Measurements from ENCODE around the gene NRP2.

The NRP2 gene, protein sequence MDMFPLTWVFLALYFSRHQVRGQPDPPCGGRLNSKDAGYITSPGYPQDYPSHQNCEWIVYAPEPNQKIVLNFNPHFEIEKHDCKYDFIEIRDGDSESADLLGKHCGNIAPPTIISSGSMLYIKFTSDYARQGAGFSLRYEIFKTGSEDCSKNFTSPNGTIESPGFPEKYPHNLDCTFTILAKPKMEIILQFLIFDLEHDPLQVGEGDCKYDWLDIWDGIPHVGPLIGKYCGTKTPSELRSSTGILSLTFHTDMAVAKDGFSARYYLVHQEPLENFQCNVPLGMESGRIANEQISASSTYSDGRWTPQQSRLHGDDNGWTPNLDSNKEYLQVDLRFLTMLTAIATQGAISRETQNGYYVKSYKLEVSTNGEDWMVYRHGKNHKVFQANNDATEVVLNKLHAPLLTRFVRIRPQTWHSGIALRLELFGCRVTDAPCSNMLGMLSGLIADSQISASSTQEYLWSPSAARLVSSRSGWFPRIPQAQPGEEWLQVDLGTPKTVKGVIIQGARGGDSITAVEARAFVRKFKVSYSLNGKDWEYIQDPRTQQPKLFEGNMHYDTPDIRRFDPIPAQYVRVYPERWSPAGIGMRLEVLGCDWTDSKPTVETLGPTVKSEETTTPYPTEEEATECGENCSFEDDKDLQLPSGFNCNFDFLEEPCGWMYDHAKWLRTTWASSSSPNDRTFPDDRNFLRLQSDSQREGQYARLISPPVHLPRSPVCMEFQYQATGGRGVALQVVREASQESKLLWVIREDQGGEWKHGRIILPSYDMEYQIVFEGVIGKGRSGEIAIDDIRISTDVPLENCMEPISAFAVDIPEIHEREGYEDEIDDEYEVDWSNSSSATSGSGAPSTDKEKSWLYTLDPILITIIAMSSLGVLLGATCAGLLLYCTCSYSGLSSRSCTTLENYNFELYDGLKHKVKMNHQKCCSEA

DNA sequence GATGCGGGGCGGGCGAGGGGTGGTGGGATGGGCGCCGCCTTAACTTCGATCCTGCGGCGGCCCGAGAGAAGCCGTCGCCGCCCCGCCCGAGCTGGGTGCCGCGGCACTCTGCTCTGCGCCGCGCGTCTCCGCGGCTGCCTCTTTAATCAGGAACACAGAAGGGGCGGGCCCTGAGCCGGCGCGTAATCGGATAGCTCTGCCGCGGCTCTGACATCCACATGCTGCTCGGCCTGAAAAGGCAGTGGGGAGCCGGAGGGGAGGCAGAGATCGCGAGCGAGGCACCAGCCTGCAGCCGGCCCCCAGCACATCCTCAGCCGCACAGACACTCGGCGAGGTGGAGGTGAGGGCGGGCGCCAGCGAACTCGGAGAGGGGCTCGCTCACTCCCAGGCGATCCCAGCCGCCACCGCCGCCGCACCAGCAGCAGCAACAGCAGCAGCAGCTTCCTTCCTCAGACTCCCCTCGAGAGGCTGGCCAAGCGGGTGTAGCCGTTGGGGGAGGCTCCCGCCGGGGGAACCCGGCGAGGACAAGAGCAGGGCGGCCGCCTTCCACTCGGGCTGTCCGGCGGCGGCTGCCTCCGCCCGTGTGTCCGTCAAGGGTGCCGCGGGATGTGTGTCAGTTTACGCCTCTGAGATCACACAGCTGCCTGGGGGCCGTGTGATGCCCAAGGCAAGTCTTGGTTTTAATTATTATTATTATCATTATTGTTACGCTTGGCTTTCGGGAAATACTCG, at the start of gene NRP2:
NRP2 (plus strand) TSS at position 263 of the 732 bp plus-strand sequence. CDS start 790 bp downstream, outside the sequence.
- DNase-seq (ENCODE audit: extremely low spot score, insufficient read length, low read depth): peak; percentile 35
- FAIRE-seq: peak; percentile 65

DNA sequence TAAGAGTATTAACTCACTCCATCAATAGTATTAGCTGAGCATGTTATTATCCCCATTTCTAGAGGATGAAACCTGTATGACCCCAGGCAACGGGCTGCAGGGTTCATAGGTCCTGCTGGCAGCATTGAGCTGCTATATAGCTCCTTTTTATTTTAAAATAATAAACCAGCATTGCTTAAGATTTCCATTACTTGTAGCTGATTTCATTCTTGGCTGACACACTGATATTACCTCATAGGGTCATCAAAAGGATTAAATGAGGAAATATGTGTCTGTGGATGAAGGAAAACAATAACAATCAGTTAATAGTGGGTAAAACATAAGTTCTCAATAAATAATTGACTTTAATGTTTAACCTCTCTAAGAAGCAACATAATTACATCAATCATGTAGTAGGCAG, 48.3 kb upstream of the NRP2 start:
- no peak for DNase-seq (ENCODE audit: extremely low spot score, insufficient read length, low read depth)
- FAIRE-seq: no peak

DNA sequence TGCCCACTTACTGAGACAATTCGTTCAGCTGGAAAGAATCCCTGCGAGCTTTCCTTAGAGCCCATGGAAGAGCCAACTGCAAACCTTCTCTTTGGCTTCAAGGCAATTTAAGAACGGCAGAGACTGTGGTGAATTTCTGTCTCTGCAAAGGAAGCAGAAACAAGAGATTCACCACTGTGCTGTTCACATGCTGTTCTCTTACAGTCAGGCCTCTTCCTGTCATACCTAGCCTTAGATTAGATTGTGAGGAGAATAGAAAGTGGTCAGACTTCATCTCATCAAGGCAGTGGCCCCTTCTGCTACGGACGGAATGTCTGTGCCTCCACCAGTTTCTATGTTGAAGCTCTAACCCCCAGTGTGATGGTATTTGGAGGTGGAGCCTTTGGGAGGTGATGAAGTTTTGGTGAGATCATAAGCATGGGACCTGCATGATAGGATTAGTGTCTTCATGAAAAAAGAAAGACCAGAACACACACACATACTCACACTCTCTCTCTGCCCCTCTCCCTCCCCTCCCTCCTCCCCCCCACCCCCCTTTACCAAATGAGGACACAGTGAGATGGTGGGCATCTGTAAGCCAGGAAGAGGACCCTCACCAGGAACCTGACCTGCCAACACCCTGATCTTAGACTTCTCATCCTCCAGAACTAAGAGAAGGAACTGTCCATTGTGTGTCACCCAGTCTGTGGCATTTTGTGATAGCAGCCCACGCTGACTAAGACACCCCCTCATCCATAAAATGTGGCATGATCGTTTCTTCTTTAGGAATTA, 45.6 kb upstream of the NRP2 start:
- DNase-seq (ENCODE audit: extremely low spot score, insufficient read length, low read depth): no peak
- no peak for FAIRE-seq

DNA sequence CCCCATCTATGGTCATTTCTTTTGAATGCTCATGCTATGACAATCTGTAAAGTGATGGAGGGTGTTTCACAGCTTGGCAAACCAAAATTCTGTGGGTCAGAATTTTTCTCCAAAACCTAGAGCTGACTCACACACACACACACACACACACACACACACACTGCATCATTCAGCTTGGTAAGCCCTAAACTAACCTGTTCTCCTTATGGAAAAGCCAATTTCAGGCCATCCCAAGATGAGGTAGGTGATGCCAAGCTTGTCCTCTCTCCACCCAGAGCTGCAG, 45.0 kb upstream of the NRP2 start:
- DNase-seq (ENCODE audit: extremely low spot score, insufficient read length, low read depth): no peak
- no peak for FAIRE-seq

DNA sequence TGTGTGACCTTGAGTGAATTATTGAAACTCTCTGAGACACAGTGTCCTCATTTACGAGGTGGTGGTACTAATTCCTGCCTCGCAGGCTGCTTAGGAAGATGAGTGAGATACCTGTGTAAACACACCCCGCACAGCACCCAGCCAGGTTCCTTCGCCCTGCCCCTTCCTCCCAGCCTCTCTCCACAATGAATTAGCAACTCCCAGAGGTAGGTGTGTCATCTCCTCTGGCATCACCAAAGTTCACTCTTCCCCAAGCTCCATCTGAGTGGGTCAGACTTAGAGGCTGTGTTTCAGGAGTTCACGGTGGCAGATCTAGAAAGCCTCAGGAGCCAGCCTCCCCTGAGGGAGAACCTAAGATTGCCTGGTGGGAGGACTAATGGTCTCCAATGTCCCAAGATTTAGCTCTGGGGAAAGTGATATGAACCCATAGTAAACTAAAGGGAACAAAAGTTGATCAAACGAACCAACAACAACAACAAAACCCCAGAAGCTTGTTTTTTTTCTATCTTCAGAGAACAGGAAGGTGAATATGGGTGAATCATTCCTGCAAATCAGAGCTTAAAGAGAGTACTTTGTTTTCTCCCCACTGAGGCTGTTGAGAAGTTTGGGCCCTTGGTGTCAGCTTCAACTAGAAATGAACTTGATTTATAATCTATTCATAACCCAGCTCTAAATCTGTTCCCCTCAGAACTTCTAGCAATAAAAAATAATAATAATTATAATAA, 44.4 kb upstream of the NRP2 start:
- FAIRE-seq: no peak

DNA sequence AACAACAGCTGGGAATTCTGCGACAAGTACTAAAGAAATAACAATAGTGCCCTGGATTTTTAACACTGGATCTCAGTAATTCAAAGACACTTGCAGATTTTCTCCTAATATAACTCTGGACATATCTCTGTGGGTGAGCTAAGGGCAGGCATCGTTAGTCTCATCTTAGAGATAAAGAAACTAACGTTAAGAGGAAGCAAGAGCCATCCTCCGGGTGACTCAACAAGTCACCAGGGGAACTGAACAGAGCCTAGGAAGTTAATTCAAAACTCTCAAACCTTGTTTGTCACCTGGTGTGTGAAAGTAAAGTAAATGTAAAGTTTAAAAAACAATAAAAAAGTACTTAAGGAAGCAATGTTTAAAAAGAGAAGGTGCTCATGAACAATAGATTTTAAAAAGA, 41.6 kb upstream of the NRP2 start:
- DNase-seq (ENCODE audit: extremely low spot score, insufficient read length, low read depth) (no peak), FAIRE-seq (no peak)

More for the DNA sequence above, 44.4 kb upstream of the NRP2 start:
- DNase-seq (ENCODE audit: extremely low spot score, insufficient read length, low read depth): no peak

DNA sequence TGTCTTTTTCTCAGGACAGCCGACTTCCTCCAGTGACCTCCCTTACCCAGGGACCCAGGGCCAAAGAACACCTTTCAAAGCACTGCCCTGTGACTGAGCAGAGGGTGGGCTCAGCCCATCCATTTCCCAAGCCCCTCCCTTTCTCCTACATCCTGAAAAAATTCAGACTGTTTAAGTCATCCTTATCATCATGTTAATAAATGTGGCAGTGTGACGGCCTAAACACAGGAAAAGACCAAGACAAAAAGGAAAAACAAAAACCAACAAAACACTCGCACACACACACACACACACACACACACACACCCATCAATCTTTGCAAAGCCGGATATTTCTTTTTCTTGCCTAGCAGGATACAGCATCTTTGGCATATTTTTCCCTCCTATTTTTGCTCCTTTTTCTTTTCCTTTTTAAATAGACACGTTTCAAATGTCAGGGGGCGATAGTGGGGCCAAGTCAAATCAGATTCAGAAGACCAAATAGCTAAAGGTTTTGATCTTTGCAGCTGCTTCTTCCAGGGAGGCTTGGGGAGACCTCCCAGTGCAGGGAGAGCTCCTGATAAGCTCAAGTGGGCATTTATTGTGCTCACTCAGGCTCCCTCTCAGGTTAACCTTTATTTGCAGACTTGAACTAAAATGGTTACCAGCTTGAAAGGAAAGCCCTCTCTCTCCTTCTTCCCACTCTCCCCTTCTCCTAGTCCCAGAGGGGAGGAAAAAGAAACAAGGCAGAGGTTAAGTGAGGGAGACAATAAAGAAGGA, 39.5 kb upstream of the NRP2 start:
- DNase-seq (ENCODE audit: extremely low spot score, insufficient read length, low read depth) (no peak), FAIRE-seq (no peak)

DNA sequence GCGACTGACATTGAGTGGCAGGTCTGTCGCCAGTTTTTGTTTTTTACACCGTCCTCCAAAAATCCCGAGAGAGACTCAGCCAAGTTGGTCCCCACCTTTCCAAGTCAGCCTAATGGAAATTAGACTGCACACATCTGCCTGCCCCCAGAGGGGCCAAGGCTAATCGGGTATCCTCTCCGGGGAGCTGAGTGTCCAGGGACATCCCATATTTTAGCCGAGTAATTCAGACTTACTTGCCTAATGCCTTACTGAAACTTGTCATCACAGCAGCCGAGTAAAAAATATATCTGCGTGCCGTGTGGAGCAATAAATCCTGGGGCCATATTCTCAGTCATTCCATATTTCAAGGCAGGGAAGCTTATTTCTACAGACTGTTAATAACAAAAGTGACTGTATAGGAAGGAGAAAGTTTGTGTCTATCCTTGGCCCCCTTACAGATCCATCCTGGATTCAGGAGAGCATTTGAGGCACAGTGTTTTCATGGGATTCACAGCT, 38.9 kb upstream of the NRP2 start:
- DNase-seq (ENCODE audit: extremely low spot score, insufficient read length, low read depth): no peak
- no peak for FAIRE-seq

DNA sequence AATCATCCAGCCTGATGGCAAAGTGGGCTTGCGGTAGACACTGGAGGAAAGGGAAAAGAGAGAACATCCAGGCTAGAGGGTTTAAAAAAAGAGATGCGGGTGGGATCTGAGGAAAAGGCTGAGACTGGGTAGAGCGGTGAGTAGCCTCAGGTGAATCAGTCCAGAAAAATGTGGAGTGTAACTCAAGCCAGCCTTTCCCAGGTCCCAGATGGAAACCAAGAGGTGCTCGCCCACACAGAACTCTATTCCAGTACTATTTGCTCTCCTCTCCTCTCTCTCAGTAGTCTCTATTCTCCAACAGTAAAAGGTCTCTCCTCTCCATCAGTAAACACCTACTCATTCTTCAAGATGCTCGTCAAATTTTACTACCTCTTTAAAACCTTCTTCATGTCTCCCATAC, 38.3 kb upstream of the NRP2 start:
- DNase-seq (ENCODE audit: extremely low spot score, insufficient read length, low read depth): no peak

DNA sequence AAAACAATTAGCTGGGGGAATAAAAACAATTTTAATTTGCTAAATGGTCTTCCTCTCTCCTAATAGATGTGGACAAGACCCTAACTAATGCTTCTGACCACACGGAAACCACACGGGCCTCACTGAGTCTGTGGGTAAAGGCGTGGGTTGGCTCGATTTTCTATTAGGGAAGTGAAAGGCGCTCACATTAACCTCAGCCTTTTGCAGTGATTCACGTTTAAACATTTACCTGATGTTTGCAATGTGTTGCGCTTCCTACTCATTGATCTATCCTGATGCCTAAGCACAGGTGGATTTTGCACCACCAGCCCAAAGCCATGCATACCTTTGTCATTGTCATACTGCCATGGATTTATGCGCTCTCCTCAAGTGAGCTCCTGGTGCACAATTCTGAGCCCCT, 35.6 kb upstream of the NRP2 start:
- peak; percentile 23 for DNase-seq (ENCODE audit: extremely low spot score, insufficient read length, low read depth)
- FAIRE-seq: peak; percentile 89

More for the DNA sequence above, 38.3 kb upstream of the NRP2 start:
- FAIRE-seq: no peak

DNA sequence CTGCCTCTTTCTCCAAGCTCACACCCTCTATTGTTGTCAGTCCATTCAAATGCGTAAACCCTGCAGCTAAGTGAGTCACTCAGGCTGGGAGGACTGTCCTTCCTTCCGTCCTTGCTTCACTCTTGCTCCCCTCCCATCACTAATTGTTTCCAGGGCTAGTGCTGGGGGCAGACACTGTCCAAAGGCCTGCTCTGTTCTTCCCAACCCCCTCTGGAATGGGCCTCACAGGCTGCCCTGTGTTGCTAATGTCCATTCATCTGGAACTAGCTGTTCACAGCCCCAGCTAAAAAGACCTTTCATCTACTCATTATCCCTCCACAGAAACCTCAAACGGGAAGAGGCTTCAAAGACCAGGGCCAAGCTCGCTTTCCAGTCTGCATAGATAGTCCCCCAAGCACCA, 31.9 kb upstream of the NRP2 start:
- FAIRE-seq (no peak), DNase-seq (ENCODE audit: extremely low spot score, insufficient read length, low read depth) (no peak)

DNA sequence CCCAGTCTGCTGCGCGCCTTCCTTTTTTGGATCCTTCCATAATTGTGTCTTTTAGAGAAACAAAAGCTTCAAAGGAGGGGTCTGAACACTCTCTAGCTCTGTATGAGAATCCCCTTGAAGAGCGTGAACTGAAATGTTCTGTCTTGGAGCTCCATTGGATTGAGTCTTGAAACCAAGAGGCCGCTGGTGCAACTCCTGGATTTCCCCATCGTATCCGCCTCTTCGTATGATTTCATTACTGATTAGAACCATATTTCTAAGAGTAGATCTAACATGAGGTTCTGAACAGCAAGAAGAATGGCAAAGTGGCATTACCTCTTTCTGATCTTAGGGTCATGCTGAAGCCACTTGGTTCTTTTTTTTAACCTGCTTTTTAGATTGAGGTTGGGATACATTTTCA, 31.4 kb upstream of the NRP2 start:
- no peak for FAIRE-seq

DNA sequence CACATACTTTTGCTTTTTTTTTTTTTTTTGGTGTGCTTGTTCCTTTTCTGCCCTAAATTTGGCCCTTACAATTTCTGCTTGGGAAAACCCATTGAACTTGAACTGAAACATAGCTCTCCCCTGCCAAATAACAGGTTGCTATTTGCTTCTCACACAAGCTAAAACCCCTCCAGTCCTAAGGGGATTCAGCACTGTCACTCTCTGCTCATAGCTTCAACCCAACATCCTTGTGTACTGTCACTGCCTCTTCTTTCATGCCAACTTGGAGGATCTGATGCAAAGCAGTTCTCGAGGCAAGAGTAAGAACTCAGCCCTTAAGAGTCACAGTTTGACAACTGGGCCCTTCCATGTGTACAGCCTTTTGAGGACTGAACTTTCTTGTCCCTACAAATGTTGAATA, 30.6 kb upstream of the NRP2 start:
- no peak for FAIRE-seq
- no peak for DNase-seq (ENCODE audit: extremely low spot score, insufficient read length, low read depth)

More for the DNA sequence above, 31.4 kb upstream of the NRP2 start:
- no peak for DNase-seq (ENCODE audit: extremely low spot score, insufficient read length, low read depth)

DNA sequence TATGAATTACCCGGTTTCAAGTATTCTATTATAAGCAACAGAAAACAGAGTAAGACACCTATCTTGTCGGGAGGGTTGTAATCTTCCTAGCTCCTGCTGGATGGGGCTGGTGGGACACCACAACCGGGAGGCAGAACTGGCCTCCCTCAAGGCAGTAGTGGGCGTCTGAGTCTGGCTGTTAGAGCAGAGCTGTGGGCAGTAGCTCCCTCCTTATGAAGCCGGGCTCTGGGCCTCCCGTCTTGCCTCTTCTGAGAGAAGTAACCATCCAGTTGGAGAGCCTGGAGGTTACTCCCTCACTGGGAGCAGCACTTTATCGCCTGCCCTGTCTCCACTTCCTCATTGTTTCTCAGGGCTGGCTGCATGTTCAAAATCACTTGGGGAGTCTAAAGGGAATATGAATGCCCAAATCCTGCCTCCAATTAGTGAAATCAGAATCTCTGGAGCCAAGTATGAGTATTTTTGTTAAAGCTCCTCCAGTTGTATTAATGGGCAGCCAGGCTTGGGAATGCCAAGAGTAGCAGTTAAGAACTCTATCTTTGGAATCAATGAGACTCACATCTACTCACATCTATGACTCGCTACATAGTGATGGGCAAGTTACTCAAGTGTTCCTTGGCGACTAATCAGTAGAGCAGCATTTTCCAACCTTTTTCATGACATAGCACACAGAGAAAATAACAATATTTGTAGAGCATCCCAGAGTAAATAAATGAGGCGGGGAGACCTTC, 27.3 kb upstream of the NRP2 start:
- DNase-seq (ENCODE audit: extremely low spot score, insufficient read length, low read depth): no peak
- FAIRE-seq: no peak

DNA sequence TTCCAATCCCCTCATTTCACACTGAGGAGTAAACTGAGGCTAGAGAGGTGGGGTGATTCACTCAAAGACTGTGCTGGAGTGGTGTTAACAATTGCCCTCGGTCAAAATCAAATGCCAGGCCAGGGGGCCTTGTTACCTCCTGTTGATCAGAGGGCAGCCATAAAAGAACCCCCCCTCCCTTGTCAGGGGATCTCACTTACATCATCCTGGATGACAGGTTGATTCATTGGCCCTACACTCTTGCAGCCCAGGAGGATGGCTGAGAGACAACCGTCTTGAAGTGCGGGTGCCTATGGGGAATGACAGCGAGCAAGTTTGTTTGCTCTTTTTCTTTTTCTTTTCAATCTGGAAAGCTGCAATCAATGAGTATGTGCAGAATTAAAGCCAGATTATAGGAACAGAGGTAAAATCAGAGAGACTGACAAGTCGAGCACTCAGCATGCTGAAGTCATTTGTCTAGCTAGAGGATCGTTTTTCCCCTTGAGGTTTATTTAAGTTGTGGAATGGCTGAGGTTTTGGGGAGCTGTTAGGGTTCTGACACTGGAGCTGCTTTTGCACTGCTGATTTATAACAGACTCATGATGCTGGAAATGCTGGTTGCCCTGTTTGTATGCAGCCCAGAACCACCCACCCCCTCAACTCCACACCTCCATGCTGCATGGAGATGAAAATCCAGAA, 26.4 kb upstream of the NRP2 start:
- no peak for FAIRE-seq

DNA sequence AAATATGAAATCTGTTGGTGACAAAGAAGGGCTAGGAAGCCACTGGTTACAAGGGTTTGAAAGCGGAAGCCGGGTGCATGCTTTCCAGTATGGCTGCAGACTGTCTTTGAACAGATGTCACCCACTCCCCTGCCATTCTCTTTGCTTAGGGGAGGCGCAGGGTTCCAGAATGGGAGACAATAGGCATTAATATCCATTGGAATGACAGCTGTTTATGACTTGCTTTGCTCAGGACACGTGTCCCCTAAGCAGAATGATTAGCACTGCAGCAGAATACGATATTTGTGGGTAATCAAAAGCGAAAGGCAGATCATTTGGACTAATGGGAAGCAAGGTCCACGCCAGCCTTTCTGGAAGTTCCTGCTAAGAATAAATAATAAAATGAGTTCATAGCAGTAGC, 25.8 kb upstream of the NRP2 start:
- DNase-seq (ENCODE audit: extremely low spot score, insufficient read length, low read depth) (no peak), FAIRE-seq (no peak)

More for the DNA sequence above, 26.4 kb upstream of the NRP2 start:
- no peak for DNase-seq (ENCODE audit: extremely low spot score, insufficient read length, low read depth)

DNA sequence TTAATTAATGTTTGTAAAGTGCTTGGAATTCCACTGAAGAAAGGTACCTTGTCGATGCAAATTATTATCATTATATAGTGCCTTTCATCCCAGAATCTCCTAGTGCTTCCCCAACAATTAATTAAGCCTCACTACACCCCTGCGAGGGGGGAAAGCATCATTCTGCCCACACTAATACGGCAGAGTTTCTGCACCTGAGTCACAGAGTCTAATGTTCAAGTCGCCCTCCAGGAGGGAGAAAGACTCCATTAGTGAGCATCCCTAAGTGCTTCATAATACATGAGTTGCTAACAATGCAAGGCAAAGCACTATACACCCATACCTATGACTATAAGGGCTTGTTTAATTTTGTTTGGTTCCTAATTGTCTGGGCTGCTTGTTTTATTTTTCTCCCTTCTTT, 25.4 kb upstream of the NRP2 start:
- no peak for DNase-seq (ENCODE audit: extremely low spot score, insufficient read length, low read depth)
- no peak for FAIRE-seq
